HUES64 (cell line): Measurements from ENCODE around the gene IGF1R.

Experiments
- H3K27ac ChIP-seq: 2 replicates; pipeline ENCODE4 v1.7.0; 2013; ENCODE audit warnings: low read depth, low read length, inconsistent platforms
- H3K27me3 ChIP-seq: 2 replicates; pipeline ENCODE4 v1.6.1; 2013; ENCODE audit warnings: mild to moderate bottlenecking, low read length; ENCODE audit not compliant: insufficient read depth
- H3K36me3 ChIP-seq: 2 replicates; pipeline ENCODE4 v1.6.1; 2013; ENCODE audit warnings: mild to moderate bottlenecking, low read length; ENCODE audit not compliant: insufficient read depth
- H3K4me1 ChIP-seq: 2 replicates; pipeline ENCODE4 v1.6.1; 2013; ENCODE audit warnings: mild to moderate bottlenecking, low read length, moderate library complexity; ENCODE audit not compliant: insufficient read depth
- H3K4me3 ChIP-seq: 2 replicates; pipeline ENCODE4 v1.5.1; 2013; ENCODE audit warnings: mild to moderate bottlenecking, low read length, moderate library complexity
- H3K9ac ChIP-seq: 2 replicates; pipeline ENCODE4 v1.6.1; 2013; ENCODE audit warnings: mild to moderate bottlenecking, low read depth, low read length
- H3K9me3 ChIP-seq: 2 replicates; pipeline ENCODE4 v1.6.1; 2013; ENCODE audit warnings: low read depth, low read length; ENCODE audit not compliant: insufficient read depth
- WGBS: fragments of 150-250, 120-280 bp; methylation state at CpG from one replicate; pipeline ENCODE4 v1.1.7; 2013; ENCODE audit warnings: missing lambda C conversion rate; 5-methylcytosine and 5-hydroxymethylcytosine counted together

Gene IGF1R

DNA sequence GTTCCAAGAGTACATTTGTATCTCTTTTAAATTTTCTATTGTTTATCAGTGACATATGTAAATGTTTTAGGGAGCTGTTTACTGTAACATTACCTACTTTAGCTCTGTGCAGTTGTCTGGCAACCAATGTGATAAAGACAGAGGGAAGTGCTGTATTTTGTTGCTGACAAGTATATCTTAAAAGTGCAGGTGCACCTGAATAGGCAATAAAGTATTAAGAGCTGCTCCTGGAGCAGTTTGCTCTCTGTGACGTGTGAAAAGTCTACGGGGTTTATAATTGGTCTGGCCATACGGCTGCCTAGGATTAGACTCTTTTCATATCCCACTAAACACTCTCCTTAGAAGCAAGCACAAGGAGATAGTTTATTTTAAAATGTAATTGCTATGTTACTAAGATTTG, 178.3 kb downstream of the IGF1R start:
- H3K27ac ChIP-seq, result peak overlapping the region; percentile 78; the same call in 1 of the 2 replicates
- peaks cover 19% of the 10 kb centered on the region for H3K9me3 ChIP-seq
- H3K9ac ChIP-seq, result no peak overlapping the region
- no peaks in the 10 kb centered on the region for H3K36me3 ChIP-seq
- peaks cover 73% of the 10 kb centered on the region for H3K4me1 ChIP-seq
- no peak overlapping the region for H3K4me3 ChIP-seq
- no peaks in the 10 kb centered on the region for H3K27me3 ChIP-seq
- WGBS, result 69% methylated on average over 2 of the region's 3 CpGs

GRCh38 chr15:98827217-98827616, 178.9 kb downstream of the IGF1R start:
- WGBS, result 52% methylated on average over 3 of the region's 3 CpGs
- peaks cover 19% of the 10 kb centered on the region for H3K9me3 ChIP-seq
- H3K4me1 ChIP-seq, result peaks cover 72% of the 10 kb centered on the region
- peak overlapping the region; percentile 13 for H3K4me3 ChIP-seq
- no peak overlapping the region for H3K9ac ChIP-seq
- no peaks in the 10 kb centered on the region for H3K36me3 ChIP-seq
- no peaks in the 10 kb centered on the region for H3K27me3 ChIP-seq
- H3K27ac ChIP-seq, result peak overlapping the region; percentile 78; the same call in 1 of the 2 replicates

- Histone ChIP-seq H3K4me3 (no peak overlapping the region), H3K27me3 (no peaks in the 10 kb centered on the region), H3K36me3 (0 out of 2 replicates have a peak, but pooled peaks cover 3% of the 10 kb centered on the region), H3K9me3 (peaks cover 19% of the 10 kb centered on the region), H3K4me1 (peaks cover 47% of the 10 kb centered on the region), H3K9ac (no peak overlapping the region), H3K27ac (no peak overlapping the region)
- WGBS, result 96% methylated on average over 4 of the region's 4 CpGs
These were observed 181.8 kb downstream of the IGF1R start for GRCh38 chr15:98830034-98830634.

- Histone ChIP-seq H3K27me3 (no peaks in the 10 kb centered on the region), H3K9me3 (peaks cover 11% of the 10 kb centered on the region), H3K36me3 (0 out of 2 replicates have a peak, but pooled peaks cover 3% of the 10 kb centered on the region), H3K4me1 (peaks cover 6% of the 10 kb centered on the region; the same call in 1 of the 2 replicates), H3K9ac (no peak overlapping the region), H3K4me3 (no peak overlapping the region), H3K27ac (no peak overlapping the region)
- WGBS, result no CpG with 5 or more reads among the region's 1 CpG
These were observed 186.6 kb downstream of the IGF1R start for GRCh38 chr15:98834976-98835375.

DNA sequence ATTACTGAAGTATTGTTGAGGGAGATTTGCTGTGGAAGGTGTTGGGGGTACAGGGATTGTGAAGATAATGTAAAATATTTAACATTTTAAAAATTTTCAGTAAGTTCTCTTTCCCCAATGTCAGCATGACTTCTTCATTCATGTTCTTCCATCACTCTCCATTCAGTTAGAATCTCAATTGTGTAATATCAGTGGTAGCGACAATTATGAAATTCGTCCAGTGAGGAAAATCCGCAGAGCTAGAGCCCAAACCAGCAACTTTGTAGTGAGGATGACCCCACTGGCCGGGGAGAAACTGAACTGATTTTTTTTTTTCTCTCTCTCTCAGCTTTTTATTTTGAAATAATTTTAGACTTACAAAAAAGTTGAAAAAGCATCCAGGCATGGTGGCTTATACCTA, 187.5 kb downstream of the IGF1R start:
- Histone ChIP-seq H3K9ac (no peak overlapping the region), H3K27ac (no peak overlapping the region), H3K9me3 (peaks cover 4% of the 10 kb centered on the region; the same call in 1 of the 2 replicates), H3K4me1 (peaks cover 6% of the 10 kb centered on the region; the same call in 1 of the 2 replicates), H3K36me3 (0 out of 2 replicates have a peak, but pooled peaks cover 3% of the 10 kb centered on the region), H3K27me3 (no peaks in the 10 kb centered on the region), H3K4me3 (no peak overlapping the region)
- 95% methylated on average over 4 of the region's 4 CpGs for WGBS

DNA sequence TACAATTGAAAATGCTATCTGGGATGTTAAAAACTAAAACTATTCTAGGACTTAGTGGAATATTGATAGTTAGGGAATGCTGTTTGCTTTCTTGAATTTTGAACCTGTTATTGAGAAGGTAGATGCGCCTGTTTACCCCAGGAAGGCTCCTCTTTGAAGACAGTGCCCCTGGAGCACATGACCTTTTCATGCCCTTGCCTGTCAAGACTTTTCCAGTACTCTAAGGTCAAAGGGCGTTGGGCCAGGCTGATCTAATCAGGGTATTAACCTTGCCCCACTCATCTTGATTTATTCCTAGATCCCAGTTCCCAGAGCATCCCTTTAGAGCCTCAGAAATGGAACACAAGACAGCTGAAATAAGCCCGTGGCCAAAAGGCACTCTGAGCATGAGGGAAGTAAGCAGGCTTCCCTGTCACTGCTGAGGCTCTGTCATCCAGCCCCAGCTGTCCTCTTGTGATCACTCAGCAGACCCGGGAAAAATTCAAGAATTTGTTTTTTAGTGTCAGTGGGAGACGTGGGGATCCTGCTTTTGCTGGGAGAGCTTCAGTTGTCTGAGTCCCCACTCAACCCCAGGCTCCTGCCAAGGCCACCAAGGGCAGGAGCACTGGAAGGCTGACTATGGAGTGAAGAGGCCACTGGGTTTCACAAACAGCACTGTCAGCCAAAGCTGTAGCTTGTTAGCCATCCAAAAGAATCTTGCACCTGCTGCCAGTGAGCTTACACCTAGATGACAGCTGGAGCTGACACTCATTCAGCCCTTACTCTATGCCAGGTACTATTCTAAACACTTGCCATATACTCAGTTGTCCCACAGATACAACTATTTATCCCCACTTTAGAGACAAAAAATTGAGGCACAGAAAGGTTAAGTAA, 190.3 kb downstream of the IGF1R start:
- Histone ChIP-seq H3K4me1 (peaks cover 25% of the 10 kb centered on the region), H3K4me3 (no peak overlapping the region), H3K27me3 (no peaks in the 10 kb centered on the region), H3K36me3 (0 out of 2 replicates have a peak, but pooled peaks cover 3% of the 10 kb centered on the region), H3K9ac (no peak overlapping the region), H3K27ac (no peak overlapping the region), H3K9me3 (no peaks in the 10 kb centered on the region)
- 87% methylated on average over 5 of the region's 5 CpGs for WGBS

- WGBS, result 91% methylated on average over 5 of the region's 5 CpGs
- peaks cover 40% of the 10 kb centered on the region for H3K4me1 ChIP-seq
These were observed 191.7 kb downstream of the IGF1R start for GRCh38 chr15:98840053-98840452.

DNA sequence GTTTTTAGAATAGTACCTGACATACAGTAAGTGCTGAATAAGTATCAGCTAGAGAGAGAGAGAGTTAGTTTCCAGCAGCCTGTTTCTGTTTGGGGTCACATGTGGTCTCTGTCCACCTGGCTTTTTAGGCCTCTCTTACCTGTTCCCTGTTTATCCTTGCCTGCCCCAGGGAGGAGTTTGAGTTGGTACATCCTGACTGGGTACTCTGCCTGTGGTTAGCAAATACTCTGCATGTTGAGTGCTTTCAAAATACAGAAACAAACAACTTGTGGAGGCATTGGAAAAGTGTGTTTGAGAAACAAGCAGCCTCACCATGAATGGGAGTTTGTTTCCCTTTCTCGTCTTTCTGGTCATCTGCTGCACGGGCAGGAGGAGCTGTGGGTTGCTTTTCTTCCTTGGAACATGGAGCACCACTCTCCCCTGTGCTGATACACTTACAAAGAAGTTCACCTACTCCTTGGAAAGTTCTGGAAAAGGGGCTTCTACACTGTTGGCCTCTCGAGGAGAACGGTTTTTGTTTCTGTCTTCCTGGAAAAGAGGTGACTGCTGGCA, 193.2 kb downstream of the IGF1R start:
- Histone ChIP-seq H3K9me3 (no peaks in the 10 kb centered on the region), H3K4me3 (no peak overlapping the region), H3K27ac (no peak overlapping the region), H3K4me1 (peaks cover 41% of the 10 kb centered on the region), H3K36me3 (no peaks in the 10 kb centered on the region), H3K27me3 (no peaks in the 10 kb centered on the region), H3K9ac (no peak overlapping the region)
- WGBS, result 89% methylated on average over 4 of the region's 4 CpGs

More at GRCh38 chr15:98840053-98840452, 191.7 kb downstream of the IGF1R start:
- Histone ChIP-seq H3K36me3 (no peaks in the 10 kb centered on the region), H3K4me3 (no peak overlapping the region), H3K9me3 (no peaks in the 10 kb centered on the region), H3K9ac (no peak overlapping the region), H3K27me3 (no peaks in the 10 kb centered on the region), H3K27ac (no peak overlapping the region)

DNA sequence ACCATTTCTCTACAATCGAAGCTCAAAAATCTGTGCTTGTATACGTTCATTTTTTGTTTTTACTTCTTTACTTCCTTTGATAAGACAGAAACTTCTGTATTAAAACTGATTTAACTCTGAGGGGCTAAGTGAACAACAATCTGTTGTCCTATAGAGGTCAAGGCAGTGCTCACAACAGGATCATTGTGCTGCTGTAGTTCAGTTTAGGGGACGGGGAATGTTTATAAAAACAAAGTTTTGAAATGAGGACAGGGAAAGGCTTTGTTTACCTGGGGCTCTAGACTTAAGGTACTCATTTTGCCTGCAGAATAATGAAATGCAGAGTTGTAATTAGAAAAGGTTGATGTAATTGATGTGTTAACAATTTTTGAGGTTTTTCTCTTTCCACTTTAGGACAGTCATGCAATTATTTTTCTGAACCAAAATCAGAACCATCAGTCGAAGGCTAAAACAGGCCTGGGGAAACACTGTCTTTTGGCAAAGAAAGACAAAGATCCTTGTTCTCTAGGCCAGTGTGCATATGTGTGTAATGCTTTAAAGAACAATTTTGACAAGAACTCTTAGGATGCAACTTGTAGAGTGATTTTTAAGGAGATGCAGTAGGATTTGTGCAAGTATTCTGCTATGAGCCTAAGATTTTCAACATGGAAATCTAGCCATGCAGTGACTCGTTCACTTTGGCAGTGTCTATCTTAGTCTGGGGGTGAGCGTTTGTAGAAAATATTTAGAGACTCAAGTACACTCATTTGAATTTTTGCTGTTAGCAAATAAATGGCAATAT, 194.0 kb downstream of the IGF1R start:
- Histone ChIP-seq H3K9ac (no peak overlapping the region), H3K9me3 (no peaks in the 10 kb centered on the region), H3K36me3 (no peaks in the 10 kb centered on the region), H3K27me3 (no peaks in the 10 kb centered on the region), H3K4me1 (peaks cover 41% of the 10 kb centered on the region), H3K4me3 (no peak overlapping the region), H3K27ac (no peak overlapping the region)
- WGBS, result 83% methylated on average over 6 of the region's 6 CpGs

DNA sequence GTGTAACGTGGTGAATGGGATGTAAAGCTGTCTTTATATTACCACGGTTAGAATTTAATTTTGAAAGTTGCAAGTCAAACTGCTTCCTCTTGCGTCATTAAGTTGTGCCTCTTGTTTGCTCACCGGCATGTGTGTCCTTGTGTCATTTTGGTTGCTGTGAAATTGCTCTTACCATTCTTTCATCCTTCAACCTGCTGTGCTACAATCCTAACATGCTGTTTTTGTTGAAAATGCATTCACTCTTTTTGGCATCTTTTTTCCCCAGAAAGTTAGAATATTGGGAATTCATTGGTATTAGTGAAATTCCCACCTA, 194.6 kb downstream of the IGF1R start:
- WGBS, result 74% methylated on average over 4 of the region's 4 CpGs
- H3K36me3 ChIP-seq, result no peaks in the 10 kb centered on the region

More for the DNA sequence above, 194.6 kb downstream of the IGF1R start:
- no peak overlapping the region for H3K9ac ChIP-seq
- peaks cover 41% of the 10 kb centered on the region for H3K4me1 ChIP-seq
- H3K9me3 ChIP-seq, result no peaks in the 10 kb centered on the region
- no peak overlapping the region for H3K4me3 ChIP-seq
- H3K27ac ChIP-seq, result no peak overlapping the region
- no peaks in the 10 kb centered on the region for H3K27me3 ChIP-seq
